ENCODE data around the gene PGM2.

PGM2 gene

GRCh38 chr4:37835031-37835430 lies 8.5 kb downstream of the PGM2 start:
- H3K79me2 ChIP-seq (ENCODE audit: insufficient read depth, low read length): no peaks in the 10 kb centered on the region
- TF ChIP-seq CTCF (IDR thresholded peaks at IDR 0.05; ENCODE audit: borderline replicate concordance, extremely low read depth, low read length, poor library complexity, severe bottlenecking) (no peak), EZH2 (IDR thresholded peaks at IDR 0.05; ENCODE audit: borderline replicate concordance, low read depth, low read length, severe bottlenecking) (no peak)
- H4K20me1 ChIP-seq (ENCODE audit: insufficient read depth, low read length): no peaks in the 10 kb centered on the region
- H3K4me3 ChIP-seq (ENCODE audit: low read depth in 1 of 2, low read length in 2 of 2): no peak overlapping the region
- no peak for ATAC-seq (ENCODE audit: insufficient read depth, low read depth)
- no peaks in the 10 kb centered on the region for H3K27me3 ChIP-seq (ENCODE audit: insufficient read depth, low read length, poor library complexity)
- H3K27ac ChIP-seq (ENCODE audit: low read length): no peak overlapping the region
- no peak overlapping the region for H3K4me2 ChIP-seq (ENCODE audit: insufficient read depth, low read length)
- no peaks in the 10 kb centered on the region for H3K9me3 ChIP-seq (ENCODE audit: insufficient read depth, low read length, severe bottlenecking)
- H3K9ac ChIP-seq (ENCODE audit: low read depth, low read length): no peak overlapping the region
- H2AFZ ChIP-seq (ENCODE audit: low read depth, low read length): no peak overlapping the region
- H3K4me1 ChIP-seq (ENCODE audit: insufficient read depth, low read length): peaks cover 9% of the 10 kb centered on the region; the same call in 1 of the 2 replicates
- no peak for DNase-seq
- peaks cover 83% of the 10 kb centered on the region for H3K36me3 ChIP-seq (ENCODE audit: insufficient read depth, low read length)

- H3K4me2 ChIP-seq (ENCODE audit: insufficient read depth, low read length): no peak overlapping the region
Observed at GRCh38 chr4:37835806-37836205, 9.3 kb downstream of the PGM2 start.

GRCh38 chr4:37836274-37836673 lies 9.8 kb downstream of the PGM2 start:
- Histone ChIP-seq H3K27me3 (ENCODE audit: insufficient read depth, low read length, poor library complexity) (no peaks in the 10 kb centered on the region), H3K4me3 (ENCODE audit: low read depth in 1 of 2, low read length in 2 of 2) (no peak overlapping the region), H4K20me1 (ENCODE audit: insufficient read depth, low read length) (no peaks in the 10 kb centered on the region), H3K4me1 (ENCODE audit: insufficient read depth, low read length) (peaks cover 9% of the 10 kb centered on the region; the same call in 1 of the 2 replicates), H3K9ac (ENCODE audit: low read depth, low read length) (no peak overlapping the region), H3K4me2 (ENCODE audit: insufficient read depth, low read length) (no peak overlapping the region), H2AFZ (ENCODE audit: low read depth, low read length) (no peak overlapping the region), H3K36me3 (ENCODE audit: insufficient read depth, low read length) (peaks cover 81% of the 10 kb centered on the region), H3K27ac (ENCODE audit: low read length) (no peak overlapping the region), H3K9me3 (ENCODE audit: insufficient read depth, low read length, severe bottlenecking) (no peaks in the 10 kb centered on the region), H3K79me2 (ENCODE audit: insufficient read depth, low read length) (no peaks in the 10 kb centered on the region)
- no peak for TF ChIP-seq CTCF (IDR thresholded peaks at IDR 0.05; ENCODE audit: borderline replicate concordance, extremely low read depth, low read length, poor library complexity, severe bottlenecking)
- TF ChIP-seq EZH2 (IDR thresholded peaks at IDR 0.05; ENCODE audit: borderline replicate concordance, low read depth, low read length, severe bottlenecking): no peak
- ATAC-seq (ENCODE audit: insufficient read depth, low read depth) (no peak), DNase-seq (no peak)

More at GRCh38 chr4:37835806-37836205, 9.3 kb downstream of the PGM2 start:
- peaks cover 9% of the 10 kb centered on the region; the same call in 1 of the 2 replicates for H3K4me1 ChIP-seq (ENCODE audit: insufficient read depth, low read length)
- H3K9me3 ChIP-seq (ENCODE audit: insufficient read depth, low read length, severe bottlenecking): no peaks in the 10 kb centered on the region
- no peaks in the 10 kb centered on the region for H3K27me3 ChIP-seq (ENCODE audit: insufficient read depth, low read length, poor library complexity)
- H3K27ac ChIP-seq (ENCODE audit: low read length): no peak overlapping the region
- H4K20me1 ChIP-seq (ENCODE audit: insufficient read depth, low read length): no peaks in the 10 kb centered on the region
- DNase-seq (no peak), ATAC-seq (ENCODE audit: insufficient read depth, low read depth) (no peak)
- H3K36me3 ChIP-seq (ENCODE audit: insufficient read depth, low read length): peaks cover 82% of the 10 kb centered on the region
- H2AFZ ChIP-seq (ENCODE audit: low read depth, low read length): no peak overlapping the region
- no peaks in the 10 kb centered on the region for H3K79me2 ChIP-seq (ENCODE audit: insufficient read depth, low read length)
- no peak for TF ChIP-seq EZH2 (IDR thresholded peaks at IDR 0.05; ENCODE audit: borderline replicate concordance, low read depth, low read length, severe bottlenecking)
- no peak for TF ChIP-seq CTCF (IDR thresholded peaks at IDR 0.05; ENCODE audit: borderline replicate concordance, extremely low read depth, low read length, poor library complexity, severe bottlenecking)
- H3K4me3 ChIP-seq (ENCODE audit: low read depth in 1 of 2, low read length in 2 of 2): no peak overlapping the region
- H3K9ac ChIP-seq (ENCODE audit: low read depth, low read length): no peak overlapping the region
